Smooth muscle cell (in vitro differentiated cells): Measurements from ENCODE around the gene COL18A1. TPM values are rescaled to one million over a fixed set of nuclear protein-coding genes. Genes with fewer than 3 reads are reported as not detected.

Experiments
- DNase-seq: peaks from one replicate; lab custom pipeline; 2025; ENCODE audit not compliant: unreplicated experiment; lab: John Stamatoyannopoulos, UW
- H2AFZ ChIP-seq: fragments of 200-600 bp; sonication (generic); 2 replicates; pipeline ENCODE4 v1.6.0; 2016; ENCODE audit warnings: antibody characterized with exemption, low read depth, mild to moderate bottlenecking
- H3F3A ChIP-seq: fragments of 200-600 bp; sonication (generic); 2 replicates; pipeline ENCODE4 v1.6.0; 2017; ENCODE audit warnings: antibody characterized with exemption, low read depth
- H3K27ac ChIP-seq: fragments of 200-600 bp; sonication (generic); 2 replicates; pipeline ENCODE4 v1.5.1; 2016; ENCODE audit warnings: low read depth, mild to moderate bottlenecking
- H3K27me3 ChIP-seq: fragments of 200-600 bp; sonication (generic); 2 replicates; pipeline ENCODE4 v1.6.1; 2016; ENCODE audit warnings: low read depth, mild to moderate bottlenecking
- H3K36me3 ChIP-seq: fragments of 200-600 bp; sonication (generic); 2 replicates; pipeline ENCODE4 v1.5.1; 2016; ENCODE audit warnings: low read depth
- H3K4me1 ChIP-seq: fragments of 200-600 bp; sonication (generic); 2 replicates; pipeline ENCODE4 v1.5.1; 2016; ENCODE audit warnings: low read depth
- H3K4me2 ChIP-seq: fragments of 200-600 bp; sonication (generic); 2 replicates; pipeline ENCODE4 v1.6.0; 2016; ENCODE audit warnings: mild to moderate bottlenecking
- H3K4me3 ChIP-seq: fragments of 200-600 bp; sonication (generic); 2 replicates; pipeline ENCODE4 v1.5.1; 2016; ENCODE audit warnings: mild to moderate bottlenecking
- H3K79me2 ChIP-seq: fragments of 200-600 bp; sonication (generic); 2 replicates; pipeline ENCODE4 v1.6.0; 2016; ENCODE audit warnings: low read depth, mild to moderate bottlenecking
- H3K9ac ChIP-seq: fragments of 200-600 bp; sonication (generic); 2 replicates; pipeline ENCODE4 v1.6.0; 2016; ENCODE audit warnings: low read depth
- H3K9me3 ChIP-seq: fragments of 200-600 bp; sonication (generic); replicated peaks from 2 replicates; pipeline ENCODE4 v1.5.1; 2016; ENCODE audit warnings: low read depth
- H4K20me1 ChIP-seq: fragments of 200-600 bp; sonication (generic); 2 replicates; pipeline ENCODE4 v1.6.0; 2016; ENCODE audit warnings: low read depth
- WGBS: methylation state at CpG from one replicate; pipeline ENCODE4 v1.1.7; 2016; ENCODE audit warnings: low lambda C conversion rate; 5-methylcytosine and 5-hydroxymethylcytosine counted together
- polyA plus RNA-seq: library from polyadenylated mRNA; unstranded; fragments of >200 nt; fragmentation: Nextera tagmentation; extraction: Ambion mirVana; gene quantifications from 2 replicates; pipeline ENCODE4 v1.2.1, GENCODE V29; 2016
- total RNA-seq: library from RNA; depleted of rRNA; stranded (reverse); fragments of >200 nt; gene quantifications from 2 replicates; pipeline ENCODE4 v1.2.3, GENCODE V29; 2014
- TF ChIP-seq, protein P1 (sequence below): fragments of 200-600 bp; sonication (generic); IDR thresholded peaks from 2 replicates; pipeline ENCODE4 v1.5.1; 2017; ENCODE audit warnings: borderline replicate concordance, mild to moderate bottlenecking, antibody characterized with exemption; ENCODE audit not compliant: insufficient read depth, poor library complexity, severe bottlenecking

The COL18A1 gene
- total and polyA plus RNA-seq, 2 experiments from 2014 or later = 192 to 485 TPM

DNA sequence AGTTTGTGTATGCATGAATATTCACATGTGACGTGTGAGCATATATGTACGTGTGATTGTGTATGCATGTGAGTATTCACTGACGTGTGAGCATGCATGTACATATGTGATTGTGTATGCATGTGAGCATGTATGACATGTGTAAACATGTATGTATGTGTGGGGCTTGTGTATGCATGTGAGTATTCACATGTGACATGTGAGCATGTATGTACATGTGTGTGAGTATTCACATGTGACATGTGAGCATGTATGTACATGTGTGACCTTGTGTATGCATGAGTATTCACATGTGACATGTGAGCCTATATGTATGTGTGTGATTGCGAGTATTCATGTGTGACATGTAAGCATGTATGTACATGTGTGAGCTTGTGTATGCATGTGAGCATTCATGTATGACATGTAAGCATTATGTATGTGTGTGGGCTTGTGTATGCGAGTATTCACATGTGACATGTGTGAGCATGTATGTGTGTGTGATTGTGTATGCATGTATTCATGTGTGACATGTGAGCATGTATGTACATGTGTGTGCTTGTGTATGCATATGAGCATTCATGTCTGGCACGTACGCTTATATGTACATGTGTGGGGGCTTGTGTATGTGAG lies 47.8 kb downstream of the COL18A1 start:
- WGBS = 99% methylated on average over 7 of the region's 7 CpGs
- peaks cover 19% of the 10 kb centered on the region for H3F3A ChIP-seq
- TF ChIP-seq, protein P1, sequence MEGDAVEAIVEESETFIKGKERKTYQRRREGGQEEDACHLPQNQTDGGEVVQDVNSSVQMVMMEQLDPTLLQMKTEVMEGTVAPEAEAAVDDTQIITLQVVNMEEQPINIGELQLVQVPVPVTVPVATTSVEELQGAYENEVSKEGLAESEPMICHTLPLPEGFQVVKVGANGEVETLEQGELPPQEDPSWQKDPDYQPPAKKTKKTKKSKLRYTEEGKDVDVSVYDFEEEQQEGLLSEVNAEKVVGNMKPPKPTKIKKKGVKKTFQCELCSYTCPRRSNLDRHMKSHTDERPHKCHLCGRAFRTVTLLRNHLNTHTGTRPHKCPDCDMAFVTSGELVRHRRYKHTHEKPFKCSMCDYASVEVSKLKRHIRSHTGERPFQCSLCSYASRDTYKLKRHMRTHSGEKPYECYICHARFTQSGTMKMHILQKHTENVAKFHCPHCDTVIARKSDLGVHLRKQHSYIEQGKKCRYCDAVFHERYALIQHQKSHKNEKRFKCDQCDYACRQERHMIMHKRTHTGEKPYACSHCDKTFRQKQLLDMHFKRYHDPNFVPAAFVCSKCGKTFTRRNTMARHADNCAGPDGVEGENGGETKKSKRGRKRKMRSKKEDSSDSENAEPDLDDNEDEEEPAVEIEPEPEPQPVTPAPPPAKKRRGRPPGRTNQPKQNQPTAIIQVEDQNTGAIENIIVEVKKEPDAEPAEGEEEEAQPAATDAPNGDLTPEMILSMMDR = no peak
- no peak overlapping the region for H2AFZ ChIP-seq
- H3K79me2 ChIP-seq = peaks cover 100% of the 10 kb centered on the region
- H4K20me1 ChIP-seq = peaks cover 100% of the 10 kb centered on the region
- no peaks in the 10 kb centered on the region for H3K4me1 ChIP-seq
- no peak overlapping the region for H3K4me2 ChIP-seq
- no peaks in the 10 kb centered on the region for H3K9me3 ChIP-seq
- no peak for DNase-seq
- H3K36me3 ChIP-seq = no peaks in the 10 kb centered on the region
- H3K4me3 ChIP-seq = no peak overlapping the region
- H3K27ac ChIP-seq = no peak overlapping the region
- no peaks in the 10 kb centered on the region for H3K27me3 ChIP-seq
- no peak overlapping the region for H3K9ac ChIP-seq

DNA sequence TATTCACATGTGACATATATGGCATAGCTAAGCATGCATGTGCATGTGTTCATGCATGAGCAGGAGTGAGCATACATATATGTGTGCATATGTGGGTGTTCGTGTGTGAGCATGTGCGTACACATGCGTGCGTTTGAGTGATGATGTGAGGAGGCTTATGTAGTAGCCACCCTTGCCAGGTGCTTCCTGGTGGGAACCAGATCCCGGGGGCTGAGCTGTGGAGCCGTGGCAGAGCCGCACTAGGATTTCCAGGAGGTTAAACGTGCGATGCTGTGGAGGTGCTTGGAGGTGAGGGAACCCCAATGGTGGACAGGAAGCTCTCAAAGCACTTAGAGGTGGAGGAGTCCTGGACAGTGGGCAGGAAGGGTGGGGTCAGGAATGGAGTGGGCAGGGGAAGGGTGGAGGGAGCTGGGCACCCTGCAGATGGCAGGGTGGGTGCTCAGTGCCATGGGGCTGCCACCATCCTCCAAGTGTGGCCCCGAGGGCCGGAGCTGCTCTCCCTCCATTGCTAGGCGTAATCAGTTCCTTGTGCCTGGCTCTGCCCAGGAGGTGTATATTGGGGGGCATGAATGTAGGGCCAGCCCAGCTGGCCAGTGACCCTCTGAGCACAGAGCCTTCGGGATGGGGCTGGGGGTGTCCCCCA lies 48.5 kb downstream of the COL18A1 start:
- H3K79me2 ChIP-seq = peaks cover 100% of the 10 kb centered on the region
- no peak overlapping the region for H3K9ac ChIP-seq
- H3K36me3 ChIP-seq = no peaks in the 10 kb centered on the region
- H3K9me3 ChIP-seq = no peaks in the 10 kb centered on the region
- H2AFZ ChIP-seq = no peak overlapping the region
- H3K4me2 ChIP-seq = no peak overlapping the region
- no peak overlapping the region for H3K4me3 ChIP-seq
- H3F3A ChIP-seq = peaks cover 19% of the 10 kb centered on the region
- DNase-seq = no peak
- 99% methylated on average over 13 of the region's 13 CpGs for WGBS
- no peaks in the 10 kb centered on the region for H3K27me3 ChIP-seq
- no peak overlapping the region for H3K27ac ChIP-seq
- no peaks in the 10 kb centered on the region for H3K4me1 ChIP-seq
- H4K20me1 ChIP-seq = peaks cover 100% of the 10 kb centered on the region
- TF ChIP-seq, protein P1 = no peak

DNA sequence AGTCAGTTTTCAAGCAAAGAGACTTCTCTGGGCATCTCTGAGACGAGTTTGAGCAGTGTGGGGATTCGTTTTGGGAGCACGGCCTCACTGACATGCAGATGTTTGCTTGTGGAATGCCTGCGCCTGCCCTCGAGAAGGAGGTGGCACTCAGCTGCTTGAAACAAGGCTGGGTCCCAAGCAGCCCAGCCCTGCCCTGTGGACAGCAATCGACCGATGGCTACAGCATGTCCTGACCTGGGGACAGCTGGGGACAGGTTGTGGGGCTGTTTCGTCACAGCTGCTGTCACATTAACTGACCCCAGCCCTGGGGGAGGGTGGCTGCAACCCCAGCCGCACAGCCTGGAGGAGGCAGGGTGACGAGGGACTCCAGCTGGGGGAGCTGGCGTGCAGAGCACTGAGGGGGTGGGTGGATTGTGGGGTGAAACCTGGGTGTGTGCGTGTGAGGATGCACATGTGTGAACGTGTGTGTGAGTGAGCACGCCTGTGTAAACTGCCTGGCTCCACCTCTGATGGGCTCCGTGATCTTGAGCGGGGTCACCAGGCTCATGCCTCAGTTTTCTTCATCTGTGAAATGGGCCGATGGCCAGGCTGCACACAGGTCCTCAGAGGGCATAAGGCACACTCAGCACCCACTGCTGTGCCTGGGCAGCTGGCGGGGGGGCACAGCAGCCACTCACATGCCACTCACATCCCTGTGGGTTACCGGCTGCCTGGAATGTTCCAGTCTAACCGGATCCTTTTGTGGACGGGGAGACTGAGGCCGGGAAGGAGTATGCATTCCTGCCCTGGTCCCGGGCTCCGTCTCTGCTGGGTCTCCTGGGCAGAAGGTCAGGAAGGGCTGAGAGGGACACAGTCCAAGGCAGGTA lies 49.3 kb downstream of the COL18A1 start:
- H3K9me3 ChIP-seq = no peaks in the 10 kb centered on the region
- no peak for DNase-seq
- H2AFZ ChIP-seq = no peak overlapping the region
- peaks cover 19% of the 10 kb centered on the region for H3F3A ChIP-seq
- no peak overlapping the region for H3K27ac ChIP-seq
- peaks cover 100% of the 10 kb centered on the region for H3K79me2 ChIP-seq
- H3K36me3 ChIP-seq = no peaks in the 10 kb centered on the region
- H3K27me3 ChIP-seq = no peaks in the 10 kb centered on the region
- H3K4me1 ChIP-seq = no peaks in the 10 kb centered on the region
- 86% methylated on average over 24 of the region's 24 CpGs for WGBS
- H3K9ac ChIP-seq = no peak overlapping the region
- no peak overlapping the region for H3K4me2 ChIP-seq
- H3K4me3 ChIP-seq = no peak overlapping the region
- TF ChIP-seq, protein P1 = no peak
- peaks cover 100% of the 10 kb centered on the region for H4K20me1 ChIP-seq
